Measurements from ENCODE around the gene ACKR3.

The ACKR3 gene

GRCh38 chr2:236568922-236569572 is 578 bp upstream of the ACKR3 start:
- DNase-seq (ENCODE audit: low read depth in 2 of 2, low spot score in 1 of 2), result no peak

DNA sequence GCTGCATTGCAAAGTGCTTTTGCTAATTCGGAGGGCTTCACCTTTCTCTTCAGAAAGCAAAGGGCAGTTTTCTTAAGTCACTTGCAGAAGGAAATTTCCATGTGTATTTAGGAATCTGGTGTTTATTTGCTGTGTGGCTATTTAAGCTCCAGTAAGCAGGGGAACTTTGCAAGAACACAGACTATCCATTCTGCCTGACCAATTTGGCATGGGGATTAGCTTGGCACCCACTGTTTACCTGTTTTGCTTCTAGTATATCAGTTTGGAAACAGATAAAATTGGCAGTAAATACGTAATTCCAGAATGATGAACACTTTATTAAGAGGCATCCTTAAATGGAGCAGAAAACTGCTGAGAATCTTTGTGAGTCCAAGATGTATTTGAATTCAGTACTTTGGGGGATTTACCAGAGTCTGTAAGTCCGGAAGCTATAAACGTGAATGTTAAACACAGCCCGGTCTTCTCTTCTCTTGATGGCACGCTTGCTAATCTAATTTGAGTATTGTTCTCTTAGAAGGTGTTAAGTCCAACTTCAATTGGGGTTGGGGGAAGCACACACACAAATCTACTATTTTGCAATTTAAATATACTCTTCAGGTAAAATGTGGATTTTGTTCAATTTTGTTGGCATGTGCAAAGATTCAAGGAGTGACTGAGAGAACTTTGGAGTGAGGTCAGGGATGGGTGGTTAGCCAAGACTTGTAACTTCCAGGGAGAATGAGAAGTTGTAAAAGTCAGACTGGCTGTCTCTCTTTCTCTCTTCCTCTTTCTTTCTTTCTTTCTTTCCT is 650 bp downstream of the ACKR3 start:
- DNase-seq (ENCODE audit: low read depth in 2 of 2, low spot score in 1 of 2), result no peak

GRCh38 chr2:236571145-236571544 is 1.5 kb downstream of the ACKR3 start:
- DNase-seq (ENCODE audit: low read depth in 2 of 2, low spot score in 1 of 2), result no peak

- no peak for DNase-seq (ENCODE audit: low read depth in 2 of 2, low spot score in 1 of 2)
Observed at GRCh38 chr2:236572482-236572881, 2.9 kb downstream of the ACKR3 start.

- no peak for DNase-seq (ENCODE audit: low read depth in 2 of 2, low spot score in 1 of 2)
Observed at GRCh38 chr2:236573066-236573929, 3.7 kb downstream of the ACKR3 start.

- DNase-seq (ENCODE audit: low read depth in 2 of 2, low spot score in 1 of 2), result no peak
Observed at GRCh38 chr2:236574000-236574399, 4.4 kb downstream of the ACKR3 start.

DNA sequence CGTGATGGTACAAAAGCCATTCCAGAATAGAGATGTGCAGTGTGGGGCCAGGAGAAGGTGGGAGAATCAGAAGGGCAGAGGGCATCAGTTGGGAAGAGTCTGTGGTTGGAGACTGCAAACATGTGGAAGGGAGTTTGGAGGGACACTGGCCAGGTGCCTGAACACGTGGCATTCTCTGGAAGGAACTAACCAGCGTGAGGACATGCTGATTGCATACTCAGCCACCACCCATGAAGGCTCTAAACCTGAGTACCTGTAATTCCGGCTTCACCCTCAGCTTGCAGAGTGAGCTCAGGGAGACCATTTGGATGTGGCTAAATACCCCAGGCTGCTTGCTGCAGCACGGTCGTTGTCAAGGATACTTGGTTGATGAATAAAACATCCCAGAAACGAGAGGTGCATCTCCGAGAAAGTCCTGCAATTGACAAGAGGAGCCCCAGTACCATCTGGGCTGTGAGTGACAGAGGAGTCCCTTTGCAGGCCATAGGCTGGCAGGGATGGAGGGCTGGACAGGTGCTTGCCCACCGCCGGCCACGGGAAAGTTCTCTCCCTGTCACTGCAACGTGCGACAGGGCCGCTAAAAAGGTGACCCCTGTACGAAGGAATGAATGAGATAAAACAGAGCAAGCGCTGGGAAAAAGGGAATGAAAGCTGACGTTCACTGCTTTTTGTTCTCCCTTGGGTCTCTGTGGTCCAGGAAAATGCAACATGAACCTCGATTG is 5.0 kb downstream of the ACKR3 start:
- no peak for DNase-seq (ENCODE audit: low read depth in 2 of 2, low spot score in 1 of 2)

- DNase-seq (ENCODE audit: low read depth in 2 of 2, low spot score in 1 of 2), result no peak
Observed at GRCh38 chr2:236575510-236575909, 5.9 kb downstream of the ACKR3 start.

GRCh38 chr2:236576087-236576486 is 6.5 kb downstream of the ACKR3 start:
- no peak for DNase-seq (ENCODE audit: low read depth in 2 of 2, low spot score in 1 of 2)

DNA sequence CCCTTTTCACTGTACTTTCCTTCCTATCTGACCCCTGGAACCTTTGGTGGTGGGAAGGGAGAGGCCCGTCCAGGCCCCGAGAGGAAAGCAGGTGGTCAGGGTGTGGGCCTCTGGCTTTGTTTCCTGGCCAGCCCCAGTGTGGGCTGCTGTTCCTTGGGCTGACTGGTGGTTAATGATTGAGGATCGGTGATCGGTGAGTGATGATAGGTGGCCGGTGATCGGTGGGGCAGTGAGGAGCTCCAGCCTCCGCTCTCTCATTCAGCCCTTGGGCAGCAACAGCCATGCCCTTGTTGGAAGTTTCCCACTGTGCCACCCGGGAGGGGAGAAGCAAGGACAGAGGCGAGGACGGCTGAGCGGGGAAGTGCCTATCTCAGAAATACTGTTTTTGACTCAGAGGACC is 7.3 kb downstream of the ACKR3 start:
- no peak for DNase-seq (ENCODE audit: low read depth in 2 of 2, low spot score in 1 of 2)

GRCh38 chr2:236577481-236578410 is 8.1 kb downstream of the ACKR3 start:
- DNase-seq (ENCODE audit: low read depth in 2 of 2, low spot score in 1 of 2), result no peak

DNA sequence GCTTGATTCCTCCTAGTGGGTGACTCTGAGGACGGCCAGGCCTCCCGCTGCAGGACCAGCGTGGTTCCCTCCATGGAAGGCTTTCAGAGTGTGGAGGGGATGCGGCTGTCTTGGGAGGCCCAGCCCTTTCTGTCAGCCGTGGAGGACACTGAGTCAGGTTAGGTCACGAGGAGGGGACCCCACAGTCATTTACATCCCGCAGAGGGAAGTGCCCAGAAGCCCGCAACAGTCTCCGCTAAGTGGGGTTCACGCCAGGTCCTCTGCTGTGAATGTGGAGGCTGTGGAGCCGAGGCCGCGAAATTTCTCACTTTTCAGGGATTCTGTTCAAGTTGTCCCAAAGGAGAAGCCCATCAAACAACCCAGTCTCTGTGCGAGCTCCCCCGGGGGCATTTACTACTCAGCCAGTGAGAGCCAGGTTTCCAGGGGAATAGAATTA is 8.8 kb downstream of the ACKR3 start:
- DNase-seq (ENCODE audit: low read depth in 2 of 2, low spot score in 1 of 2), result no peak

DNA sequence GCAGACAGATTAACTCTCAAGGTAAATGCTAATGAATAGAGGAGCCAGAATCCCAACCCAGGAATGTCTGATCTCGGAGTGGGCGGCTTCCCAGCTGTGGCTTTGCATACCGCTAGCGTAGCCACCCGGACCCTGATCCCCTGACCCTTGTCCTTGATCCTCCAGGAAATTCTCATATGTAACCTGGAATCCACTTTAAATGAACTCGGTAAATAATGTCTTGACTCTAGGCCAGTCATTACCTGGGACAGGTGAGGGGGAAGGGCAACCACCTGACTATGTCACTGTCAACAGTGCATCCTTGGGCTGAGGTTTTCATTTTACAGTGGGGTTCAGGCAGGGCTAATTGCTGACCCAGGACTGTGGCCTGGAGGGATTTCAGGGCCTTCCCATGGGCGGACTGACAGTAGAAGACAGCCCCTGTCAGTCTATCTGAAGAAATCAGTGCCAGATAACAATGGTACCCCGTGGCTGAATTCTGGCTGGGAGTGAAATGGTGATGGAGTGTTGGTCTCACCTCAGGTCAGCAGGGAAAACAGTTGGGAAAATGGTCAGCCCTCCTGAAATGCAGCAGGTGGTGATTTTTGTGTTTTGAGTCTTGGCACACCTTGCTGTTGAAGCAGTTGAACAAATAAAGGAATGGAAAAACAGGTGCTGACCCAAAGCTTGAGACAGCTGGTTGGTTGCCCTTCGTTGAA is 9.6 kb downstream of the ACKR3 start:
- no peak for DNase-seq (ENCODE audit: low read depth in 2 of 2, low spot score in 1 of 2)

- no peak for DNase-seq (ENCODE audit: low read depth in 2 of 2, low spot score in 1 of 2)
Observed at GRCh38 chr2:236579746-236580315, 10.2 kb downstream of the ACKR3 start.

- DNase-seq (ENCODE audit: low read depth in 2 of 2, low spot score in 1 of 2), result no peak
Observed at GRCh38 chr2:236580746-236581355, 11.2 kb downstream of the ACKR3 start.

GRCh38 chr2:236581546-236581945 is 11.9 kb downstream of the ACKR3 start:
- no peak for DNase-seq (ENCODE audit: low read depth in 2 of 2, low spot score in 1 of 2)

DNA sequence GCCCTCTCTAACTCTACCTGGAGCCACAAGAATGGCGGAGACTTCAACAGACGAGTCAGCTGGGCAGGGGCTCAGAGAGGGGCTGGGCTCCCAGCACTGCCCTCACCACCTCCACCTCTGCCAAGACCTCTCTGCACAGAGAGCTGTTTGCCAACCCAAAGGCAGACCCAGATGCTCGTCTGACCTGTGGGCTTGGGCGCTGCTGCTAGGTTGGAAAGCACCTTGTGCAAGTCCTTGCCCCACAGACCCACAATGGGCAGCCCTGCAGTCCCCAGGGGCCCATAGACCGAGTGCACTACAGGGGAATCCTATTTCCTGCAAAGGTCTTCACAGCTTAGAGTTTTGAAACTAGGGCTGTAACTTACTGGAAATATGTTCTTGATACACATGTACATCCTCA is 13.3 kb downstream of the ACKR3 start:
- DNase-seq (ENCODE audit: low read depth in 2 of 2, low spot score in 1 of 2), result no peak

- no peak for DNase-seq (ENCODE audit: low read depth in 2 of 2, low spot score in 1 of 2)
Observed at GRCh38 chr2:236583621-236584203, 14.1 kb downstream of the ACKR3 start.
